NCI-H526 treated with DMSO at 0.1 percent for 48 hours (cell line): ENCODE results near the gene RBM28.
A peak's percentile ranks its signal among the peaks of the same experiment; 100 is the strongest.

Source experiments
- DNase-seq: peaks from one replicate; lab custom pipeline; 2025; lab: John Stamatoyannopoulos, UW

The RBM28 gene

DNA sequence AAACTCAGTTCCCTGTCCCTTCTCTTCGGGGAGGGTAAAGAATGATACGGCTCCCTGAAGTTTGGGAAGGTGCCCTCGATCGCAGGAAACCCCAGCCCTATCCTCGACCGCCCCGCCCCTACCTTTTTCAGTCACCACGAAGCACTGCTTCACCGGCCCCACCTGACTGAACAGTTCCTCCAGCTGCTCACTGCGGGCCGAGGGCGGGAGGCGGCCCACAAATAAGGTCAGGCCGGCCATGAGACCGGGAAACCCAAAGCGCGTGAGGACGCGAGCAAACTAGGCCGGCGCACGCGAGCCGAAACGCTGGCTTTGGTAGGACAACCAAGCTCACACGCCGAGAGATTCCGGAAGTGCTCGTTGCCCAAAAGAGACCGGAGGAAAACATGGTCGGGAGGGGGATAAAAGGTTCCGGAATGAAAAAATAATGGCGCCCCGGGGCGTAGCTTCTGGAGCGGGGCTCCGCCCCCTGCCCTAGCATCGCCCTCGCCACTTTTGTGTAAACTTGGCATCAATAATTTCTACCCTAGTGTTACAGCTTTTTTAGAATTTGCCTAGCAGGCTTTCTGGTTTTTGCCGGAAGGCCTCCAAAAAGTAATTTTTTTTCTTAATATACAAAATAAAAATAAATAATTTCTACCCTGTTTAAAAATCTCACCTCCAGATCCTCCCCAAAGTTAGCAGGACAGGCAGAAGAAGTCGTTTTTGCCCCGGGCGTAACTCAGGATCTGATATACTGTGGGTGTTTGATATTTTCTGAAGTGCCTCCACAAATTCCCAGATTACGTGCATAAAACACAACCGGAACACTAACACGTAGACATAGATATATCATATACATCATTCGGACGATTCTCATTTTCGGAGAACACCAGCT, at the start of gene RBM28:
Gene RBM28, minus strand, starts transcription at position 355 of the 877 bp plus-strand sequence. Its CDS starts 115 bp downstream, at position 240.
- DNase-seq, result peak; percentile 90

GRCh38 chr7:128392446-128393327, 49.0 kb upstream of the RBM28 start:
- DNase-seq, result no peak

GRCh38 chr7:128391805-128392204, 48.1 kb upstream of the RBM28 start:
- DNase-seq, result no peak

DNA sequence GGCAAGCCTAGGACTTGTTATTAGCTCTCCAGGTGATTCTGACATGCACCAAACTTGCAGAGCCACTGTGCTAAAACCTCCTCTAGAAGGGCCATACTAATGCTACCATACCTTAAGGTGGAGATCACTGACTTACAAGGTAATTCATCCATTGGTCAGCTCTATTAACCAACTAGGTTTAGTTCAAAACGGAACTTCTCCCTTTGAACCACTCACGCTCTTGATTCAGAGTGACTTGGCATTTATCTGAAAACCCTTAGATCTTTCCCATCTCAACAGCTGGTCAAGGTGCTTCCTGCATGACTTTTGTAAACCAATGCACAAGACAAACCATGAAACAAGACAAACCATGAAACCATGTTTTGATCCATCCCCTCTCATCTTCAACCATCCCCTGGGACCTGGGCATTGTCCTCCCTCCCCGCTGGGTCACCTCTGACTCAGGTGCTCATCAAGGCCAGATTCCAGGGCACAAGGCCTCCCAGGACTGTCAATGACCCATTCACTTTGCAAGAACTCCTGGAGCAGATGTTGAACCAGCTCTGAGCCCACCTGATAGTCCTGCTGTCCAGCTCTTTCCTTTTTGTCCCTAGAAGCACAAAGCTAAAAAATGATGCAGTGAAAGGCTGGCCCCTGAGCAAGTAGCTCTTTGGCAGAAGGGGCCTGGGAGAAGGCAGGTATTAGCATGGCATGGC, 47.3 kb upstream of the RBM28 start:
- no peak for DNase-seq

DNA sequence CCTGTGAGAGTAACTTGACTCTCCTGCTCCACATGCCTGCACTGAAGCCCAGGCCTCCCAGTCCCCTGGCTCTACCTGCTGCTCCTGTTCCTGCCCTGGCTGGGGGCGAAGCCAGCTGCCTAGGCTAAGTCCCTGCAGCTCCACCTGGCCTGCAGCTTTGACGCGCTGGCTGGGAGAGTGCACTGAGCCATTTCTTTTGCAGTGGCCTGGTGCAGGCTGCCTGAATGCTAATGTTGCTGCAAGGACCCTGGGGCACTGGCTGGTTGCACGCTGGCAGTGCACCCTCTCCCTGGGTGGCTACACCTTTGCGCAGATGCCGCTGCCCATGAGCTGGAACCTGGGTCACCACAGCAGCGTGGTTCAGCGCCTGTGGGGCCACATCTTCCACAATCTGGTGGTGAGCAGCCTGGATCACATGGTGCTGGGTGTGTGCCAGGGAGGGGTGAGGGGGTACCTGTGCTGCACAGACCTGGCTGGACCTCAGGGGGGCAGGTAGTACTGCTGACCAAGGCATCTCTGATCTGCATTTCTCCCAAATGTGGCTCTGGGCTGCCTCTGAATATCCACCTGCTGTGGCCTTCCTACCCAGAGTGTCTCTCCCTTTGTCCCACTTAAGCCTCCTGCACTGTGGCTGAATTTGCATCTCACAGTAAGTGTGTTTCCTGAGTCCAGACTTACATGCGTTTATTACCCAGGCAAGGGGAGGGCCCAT, 46.1 kb upstream of the RBM28 start:
- peak; percentile 79 for DNase-seq

GRCh38 chr7:128389085-128389617, 45.4 kb upstream of the RBM28 start:
- no peak for DNase-seq

- DNase-seq, result no peak
Observed at GRCh38 chr7:128388145-128388485, 44.4 kb upstream of the RBM28 start.

DNA sequence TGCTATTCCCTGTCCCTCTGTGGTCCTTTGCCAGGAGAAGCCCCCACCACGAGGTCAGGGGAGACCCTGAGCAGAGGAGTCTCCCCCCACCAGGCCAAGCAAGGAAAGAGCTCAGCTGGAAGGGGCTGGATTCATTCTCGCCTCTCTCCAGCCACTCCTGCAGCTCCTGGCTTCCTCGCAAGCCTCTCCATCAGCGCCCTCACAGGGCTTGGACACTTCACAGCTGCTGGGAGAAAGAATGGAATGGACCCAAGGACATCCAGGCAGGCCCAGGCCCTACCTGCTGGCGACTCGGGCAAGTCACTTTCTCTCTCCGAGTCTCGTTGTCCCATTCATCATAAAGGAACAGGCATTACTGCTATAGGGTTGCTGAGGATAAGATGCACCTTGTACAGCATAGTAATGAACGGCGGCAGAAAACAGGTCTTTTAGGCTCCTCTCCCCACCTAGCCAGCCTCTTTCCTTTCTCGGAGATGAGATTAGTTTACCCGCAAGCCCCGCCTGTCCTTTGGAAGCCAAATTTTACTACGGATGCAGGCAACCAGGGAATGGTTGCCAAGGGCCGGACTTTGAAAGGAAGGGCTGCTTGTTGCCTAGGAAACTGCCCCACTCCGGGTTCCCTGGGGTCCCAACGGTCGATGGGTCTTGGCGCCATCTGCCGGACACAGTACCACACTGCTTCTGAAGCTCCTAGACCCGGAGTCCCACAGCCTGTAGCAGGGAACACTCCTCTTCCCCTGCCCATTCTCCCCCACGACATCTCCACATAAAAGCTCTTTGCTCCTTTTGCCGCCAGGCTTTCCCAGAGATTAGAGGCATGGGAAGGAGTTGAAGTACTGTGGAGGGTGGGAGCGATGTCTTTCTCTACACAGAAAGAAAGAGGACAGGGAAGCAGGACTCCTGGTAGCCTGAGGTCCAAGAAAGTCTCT, 43.8 kb upstream of the RBM28 start:
- DNase-seq, result peak; percentile 44

- no peak for DNase-seq
Observed at GRCh38 chr7:128385988-128386925, 42.5 kb upstream of the RBM28 start.

DNA sequence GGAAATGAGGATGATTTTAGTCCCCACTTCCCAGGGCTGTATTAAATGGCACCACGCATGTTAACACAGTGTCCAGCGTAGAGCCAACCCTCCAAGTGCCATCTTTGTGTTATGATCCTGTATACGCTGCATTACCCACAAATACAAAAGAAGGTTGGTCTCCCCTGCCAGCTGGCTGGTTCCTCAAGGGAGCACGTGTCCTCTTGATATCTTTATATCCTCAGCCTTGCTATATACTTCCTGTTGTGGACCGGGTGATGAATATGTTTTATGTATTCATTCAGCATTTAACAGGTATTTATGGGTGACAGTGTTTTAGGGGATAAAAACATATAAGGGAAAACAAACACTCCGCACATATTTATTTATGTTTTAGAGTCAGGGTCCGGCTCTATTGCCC, 41.0 kb upstream of the RBM28 start:
- no peak for DNase-seq

- DNase-seq, result no peak
Observed at GRCh38 chr7:128383776-128384175, 40.1 kb upstream of the RBM28 start.

DNA sequence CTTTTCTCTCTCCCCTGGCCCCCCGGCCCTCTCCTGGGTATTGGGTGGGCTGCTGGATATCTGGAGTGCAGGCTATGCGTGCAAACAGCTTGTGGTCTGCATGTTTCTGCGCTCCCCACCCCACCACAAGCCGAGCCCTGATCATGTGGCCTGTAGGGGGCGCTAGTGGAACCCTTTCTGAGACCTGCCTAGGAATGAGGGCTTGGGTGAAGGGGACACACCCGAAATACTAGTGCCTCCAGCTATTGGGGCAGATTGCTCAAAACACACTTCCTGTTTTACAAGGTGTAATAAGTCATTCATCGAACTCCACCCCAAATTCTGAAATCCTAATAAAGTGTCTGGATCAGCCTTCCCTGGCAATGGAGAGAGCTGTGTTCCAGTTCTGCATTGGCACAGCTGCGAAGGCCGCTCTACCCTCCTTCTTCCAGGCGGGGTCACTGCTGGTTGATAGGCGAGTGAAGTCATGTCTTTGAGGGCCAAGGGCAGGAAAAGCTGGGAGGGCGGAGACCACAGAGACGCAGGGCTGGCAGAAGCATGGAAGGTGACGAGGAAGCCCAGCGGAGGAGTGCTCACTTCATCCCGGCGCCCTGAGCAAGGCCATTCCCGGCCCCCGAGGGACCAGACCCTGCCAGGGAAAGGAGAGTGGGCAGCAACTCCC, 37.6 kb upstream of the RBM28 start:
- DNase-seq, result no peak

DNA sequence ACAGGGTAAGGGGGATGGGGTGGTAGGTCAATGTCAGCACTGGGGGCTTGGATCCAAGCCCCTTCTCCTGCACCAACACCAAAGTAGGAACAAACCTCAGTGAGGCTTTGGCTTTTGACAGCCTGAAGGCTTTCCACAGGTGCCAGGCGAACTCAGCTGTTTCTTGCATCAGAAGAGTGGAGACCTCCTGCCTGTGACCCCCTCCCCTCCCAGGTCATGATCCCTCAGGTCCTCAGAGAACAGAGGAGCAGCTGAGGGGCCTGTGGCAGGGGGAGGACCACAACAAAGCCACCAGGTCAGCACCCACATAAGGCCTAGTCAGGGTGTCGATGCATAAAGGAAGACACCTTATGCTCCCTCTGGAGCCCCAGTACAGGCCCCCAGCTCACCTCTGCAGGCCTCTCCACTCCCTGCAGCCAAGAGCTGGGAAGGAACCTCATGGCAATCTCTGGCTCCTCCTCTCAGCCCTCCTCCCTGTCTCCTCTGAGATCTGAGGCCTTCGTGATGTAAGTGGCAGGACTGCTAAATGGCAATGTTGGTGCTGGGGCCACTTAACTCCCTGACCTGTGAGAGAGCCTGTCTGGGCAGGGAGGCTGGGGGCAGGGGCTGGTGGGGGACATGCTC, 36.9 kb upstream of the RBM28 start:
- no peak for DNase-seq

GRCh38 chr7:128379900-128380479, 36.3 kb upstream of the RBM28 start:
- no peak for DNase-seq

DNA sequence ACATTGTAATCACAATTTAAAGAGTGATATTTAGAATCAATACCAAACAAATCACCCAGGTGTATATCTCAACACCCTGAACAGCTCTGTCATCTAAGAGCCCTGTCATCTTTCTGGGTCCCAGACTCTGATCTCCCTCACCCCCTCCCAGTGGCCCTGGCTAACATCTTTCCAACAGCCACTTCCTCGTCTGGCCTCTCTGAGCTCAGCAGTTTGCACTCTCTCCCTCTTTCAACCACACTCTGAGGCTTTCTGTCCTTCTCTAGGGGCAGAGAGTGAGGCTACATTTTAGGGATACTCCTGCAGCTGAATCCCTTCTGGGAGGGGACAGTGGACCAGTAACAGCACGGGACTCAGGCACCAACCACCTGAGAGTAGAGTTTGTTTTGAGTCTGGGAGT, 34.9 kb upstream of the RBM28 start:
- no peak for DNase-seq

- no peak for DNase-seq
Observed at GRCh38 chr7:128376077-128376476, 32.4 kb upstream of the RBM28 start.

DNA sequence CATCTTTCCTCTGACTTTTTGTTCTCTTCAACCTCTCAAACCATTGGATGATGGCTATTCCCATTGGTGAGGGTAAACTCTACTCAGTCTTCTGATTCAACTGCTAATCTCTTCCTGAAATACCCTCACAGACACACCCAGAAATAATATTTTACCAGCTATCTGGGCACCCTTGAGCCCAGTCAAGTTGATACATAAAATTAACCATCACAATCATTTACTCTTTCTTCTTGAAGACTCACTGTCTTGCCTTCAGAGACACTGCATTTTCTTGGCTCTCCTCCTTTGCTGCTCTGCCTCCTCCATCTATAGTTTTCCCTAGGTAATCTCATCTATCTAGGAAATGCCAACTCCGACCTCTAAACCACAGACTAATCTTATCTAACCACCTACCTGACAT, 30.3 kb upstream of the RBM28 start:
- no peak for DNase-seq

DNA sequence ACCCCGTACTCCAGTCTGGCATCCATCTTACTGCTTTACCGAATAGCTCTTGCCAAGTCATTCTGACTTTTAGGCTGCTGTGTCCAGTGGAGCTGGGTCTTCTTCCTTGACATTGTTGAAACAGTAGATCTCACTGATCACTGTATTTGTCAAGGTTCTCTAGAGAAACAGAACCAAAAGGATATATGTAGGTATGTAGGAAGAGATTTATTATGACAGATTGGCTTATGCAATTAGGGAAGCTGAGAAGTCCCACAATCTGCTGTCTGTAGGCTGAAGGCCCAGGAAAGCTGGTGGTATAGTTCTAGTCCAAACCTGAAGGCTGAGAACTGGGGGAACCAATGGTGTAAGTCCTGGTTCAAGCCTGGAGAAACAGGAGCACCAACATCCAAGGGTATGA, 29.9 kb upstream of the RBM28 start:
- no peak for DNase-seq
